SK-N-SH (cell line): ENCODE measurements around the gene AP2A2. TPM values are rescaled to one million over a fixed set of nuclear protein-coding genes. Genes with fewer than 3 reads are reported as not detected.

Source experiments
- CTCF ChIA-PET: fragments of 300-600, 350-600 bp; formaldehyde crosslinking; extraction: SDS; loops from one replicate; lab custom pipeline; 2021; lab: Yijun Ruan, JAX
- POLR2A ChIA-PET: fragments of 350-600 bp; sonication (Branson Sonifier 250); formaldehyde crosslinking; extraction: SDS; loops from one replicate; lab custom pipeline; 2020; ENCODE audit warnings: antibody characterized with exemption, inconsistent platforms; lab: Yijun Ruan, JAX
- DNase-seq: peaks from one replicate; pipeline ENCODE4 v3.0.0; 2012
- H2AFZ ChIP-seq: fragments of 200-600 bp; sonication (generic); 2 replicates; pipeline ENCODE4 v1.8.1; 2016; ENCODE audit warnings: antibody characterized with exemption, mild to moderate bottlenecking, low read depth
- H3F3A ChIP-seq: fragments of 200-600 bp; sonication (generic); replicated peaks from 2 replicates; pipeline ENCODE3; 2016; ENCODE audit warnings: antibody characterized with exemption, mild to moderate bottlenecking; ENCODE audit not compliant: insufficient read depth
- H3K27ac ChIP-seq, 2 experiments: fragments of 200-500 bp in 1 of 2; fragments of 200-600 bp in 1 of 2; sonication (Bioruptor generic) in 1 of 2; sonication (generic), shearing (Covaris generic) in 1 of 2; 2 replicates each; pipeline versions ENCODE4 v1.5.1 to v1.6.1; 2014 to 2016; ENCODE audit warnings: low read depth in 2 of 2, inconsistent platforms in 1 of 2, low read length in 1 of 2, mild to moderate bottlenecking in 1 of 2, mixed read lengths in 1 of 2
- H3K27me3 ChIP-seq: fragments of 200-600 bp; sonication (generic), shearing (Covaris generic); 2 replicates; pipeline ENCODE4 v1.6.1; 2016; ENCODE audit warnings: mixed run types; ENCODE audit not compliant: insufficient read depth
- H3K36me3 ChIP-seq, 2 experiments: fragments of 200-500 bp in 1 of 2; fragments of 200-600 bp in 1 of 2; sonication (Bioruptor generic) in 1 of 2; sonication (generic) in 1 of 2; replicated peaks in 1 of 2; 2 replicates each; pipeline versions ENCODE3 to v1.5.1; 2014 to 2016; ENCODE audit warnings: low read length in 1 of 2, mild to moderate bottlenecking in 1 of 2; ENCODE audit not compliant: insufficient read depth in 2 of 2, control insufficient read depth in 1 of 2
- H3K4me1 ChIP-seq, 2 experiments: fragments of 200-500 bp in 1 of 2; fragments of 200-600 bp in 1 of 2; sonication (Bioruptor generic) in 1 of 2; sonication (generic), shearing (Covaris generic) in 1 of 2; 2 replicates each; pipeline versions ENCODE4 v1.5.1 to v1.6.1; 2014 to 2016; ENCODE audit warnings: low read depth in 1 of 2, low read length in 1 of 2, mixed run types in 1 of 2; ENCODE audit not compliant: insufficient read depth in 2 of 2, control insufficient read depth in 1 of 2
- H3K4me2 ChIP-seq: fragments of 200-600 bp; sonication (generic), shearing (Covaris generic); 2 replicates; pipeline ENCODE4 v1.6.1; 2017; ENCODE audit warnings: mixed run types
- H3K4me3 ChIP-seq, 2 experiments: fragments of 200-500 bp in 1 of 2; fragments of 200-600 bp in 1 of 2; sonication (Bioruptor generic) in 1 of 2; sonication (generic), shearing (Covaris generic) in 1 of 2; 2 replicates each; pipeline versions ENCODE4 v1.5.1 to v1.8.1; 2014 to 2016; ENCODE audit warnings: low read depth in 2 of 2, inconsistent platforms in 1 of 2, low read length in 1 of 2, mild to moderate bottlenecking in 1 of 2, mixed read lengths in 1 of 2, moderate library complexity in 1 of 2
- H3K79me2 ChIP-seq: fragments of 200-600 bp; sonication (generic); 2 replicates; pipeline ENCODE4 v1.8.1; 2017; ENCODE audit warnings: mild to moderate bottlenecking; ENCODE audit not compliant: insufficient read depth
- H3K9ac ChIP-seq: fragments of 200-600 bp; sonication (generic); 2 replicates; pipeline ENCODE4 v1.6.1; 2017; ENCODE audit warnings: mixed run types
- H3K9me2 ChIP-seq: fragments of 200-600 bp; sonication (generic); 2 replicates; pipeline ENCODE4 v1.6.1; 2017; ENCODE audit warnings: mixed run types
- H3K9me3 ChIP-seq: fragments of 200-600 bp; sonication (generic); 2 replicates; pipeline ENCODE4 v1.6.1; 2017; ENCODE audit warnings: mixed run types, mild to moderate bottlenecking, moderate library complexity
- H4K20me1 ChIP-seq: fragments of 200-600 bp; sonication (generic); 2 replicates; pipeline ENCODE4 v1.6.1; 2017; ENCODE audit warnings: mild to moderate bottlenecking, mixed run types; ENCODE audit not compliant: insufficient read depth
- CTCF ChIP-seq: fragments of 200-600 bp; sonication (generic); IDR thresholded peaks from 2 replicates; pipeline ENCODE4 v1.6.1; 2017; ENCODE audit warnings: antibody characterized with exemption, mild to moderate bottlenecking, moderate library complexity
- ELF1 ChIP-seq: IDR thresholded peaks from 2 replicates; pipeline ENCODE4 v1.4.0; 2012
- FOSL2 ChIP-seq: IDR thresholded peaks from 2 replicates; pipeline ENCODE4 v1.4.0; 2012; ENCODE audit warnings: low read depth, mild to moderate bottlenecking, moderate library complexity, borderline replicate concordance
- FOXJ3 ChIP-seq: sonication (generic); formaldehyde crosslinking; IDR thresholded peaks from 2 replicates; pipeline ENCODE4 v1.5.1; 2020; ENCODE audit warnings: mild to moderate bottlenecking, missing genetic modification reagents
- GATA2 ChIP-seq: sonication (generic); formaldehyde crosslinking; IDR thresholded peaks from 2 replicates; pipeline ENCODE4 v1.5.0; 2020; ENCODE audit warnings: mild to moderate bottlenecking, missing genetic modification reagents
- MAX ChIP-seq: IDR thresholded peaks from 2 replicates; pipeline ENCODE4 v1.4.0; 2012; ENCODE audit warnings: low read depth
- NFIC ChIP-seq: IDR thresholded peaks from 2 replicates; pipeline ENCODE4 v1.4.0; 2012; ENCODE audit warnings: borderline replicate concordance
- RCOR1 ChIP-seq: fragments of 150-350 bp; IDR thresholded peaks from 2 replicates; pipeline ENCODE4 v1.6.1; 2017; ENCODE audit warnings: antibody characterized with exemption, low read length
- REST ChIP-seq: IDR thresholded peaks from 2 replicates; pipeline ENCODE4 v1.6.1; 2012; ENCODE audit warnings: mild to moderate bottlenecking, low read depth, low read length, moderate library complexity
- RFX5 ChIP-seq: IDR thresholded peaks from 2 replicates; pipeline ENCODE4 v1.6.1; 2012; ENCODE audit warnings: mild to moderate bottlenecking, improper control_type of control experiment, low read length
- RXRA ChIP-seq: IDR thresholded peaks from 2 replicates; pipeline ENCODE4 v1.4.0; 2012; ENCODE audit warnings: low read depth, mild to moderate bottlenecking, borderline replicate concordance
- SMC3 ChIP-seq: IDR thresholded peaks from 2 replicates; pipeline ENCODE4 v1.6.1; 2012; ENCODE audit warnings: low read depth, low read length, improper control_type of control experiment
- WGBS: methylation state at CpG from one replicate; pipeline ENCODE4 v1.1.6; 2017; ENCODE audit warnings: low lambda C conversion rate; 5-methylcytosine and 5-hydroxymethylcytosine counted together
- polyA plus RNA-seq, 3 experiments: library from polyadenylated mRNA; depleted of rRNA; stranded (reverse); fragments of >200 nt; gene quantifications; 2 replicates each; pipeline ENCODE4 v1.2.3, GENCODE V29; 2012

AP2A2 gene
- polyA plus RNA-seq, 1 of the 3 experiments (the other 2 are of a cell fraction), result 42.7 TPM

- no peaks in the 10 kb centered on the region for H3K4me1 ChIP-seq
Measured at GRCh38 chr11:986952-987305, 61.3 kb downstream of the AP2A2 start.

More at GRCh38 chr11:986952-987305, 61.3 kb downstream of the AP2A2 start:
- 93% methylated on average over 4 of the region's 9 CpGs for WGBS
- H3K27ac ChIP-seq, result no peak overlapping the region
- TF ChIP-seq GATA2, result no peak
- TF ChIP-seq NFIC, result no peak
- no peak for TF ChIP-seq ELF1
- no peak for TF ChIP-seq CTCF
- no peak for TF ChIP-seq FOXJ3 (CRISPR knock-in tag)
- no peak for TF ChIP-seq RXRA
- no peak for TF ChIP-seq RFX5
- TF ChIP-seq REST, result no peak
- no peak for TF ChIP-seq MAX
- TF ChIP-seq SMC3, result no peak
- no peak for TF ChIP-seq RCOR1
- no peak for TF ChIP-seq FOSL2
- H2AFZ ChIP-seq, result no peak overlapping the region
- no peaks in the 10 kb centered on the region for H3K27me3 ChIP-seq
- H3K4me3 ChIP-seq, result no peak overlapping the region
- H3K9me3 ChIP-seq, result no peaks in the 10 kb centered on the region
- H3F3A ChIP-seq, result no peaks in the 10 kb centered on the region
- peaks cover 11 to 47% of the 10 kb centered on the region in 2 experiments for H3K36me3 ChIP-seq
- H3K9me2 ChIP-seq, result no peaks in the 10 kb centered on the region
- DNase-seq, result no peak
- no peak overlapping the region for H3K9ac ChIP-seq
- peaks cover 8% of the 10 kb centered on the region; the same call in 1 of the 2 replicates for H3K79me2 ChIP-seq
- POLR2A ChIA-PET, result no interaction called here
- CTCF ChIA-PET, result no interaction called here
- H4K20me1 ChIP-seq, result no peaks in the 10 kb centered on the region
- no peak overlapping the region for H3K4me2 ChIP-seq
